Subcutaneous adipose tissue (tissue), 4 donors: Measurements from ENCODE around the gene UBQLN3. TPM values are rescaled to one million over a fixed set of nuclear protein-coding genes. Genes with fewer than 3 reads are reported as not detected.

Experiments used
- total RNA-seq, 4 donors: library from RNA; depleted of rRNA; stranded (reverse); fragments of >200 nt; gene quantifications; one replicate each; pipeline ENCODE4 v1.1.0, GENCODE V29; 2016
- TF ChIP-seq, protein P1 (sequence below): fragments of 450-650 bp; IDR thresholded peaks from one replicate; pipeline ENCODE4 v1.5.1; 2016; ENCODE audit warnings: low read depth, mild to moderate bottlenecking, control low read depth, antibody characterized with exemption, moderate library complexity

Gene UBQLN3
- total RNA-seq, 4 donors from 2014 or later, result 0.17 to 0.57 (median 0.49) TPM; not detected in 1

DNA sequence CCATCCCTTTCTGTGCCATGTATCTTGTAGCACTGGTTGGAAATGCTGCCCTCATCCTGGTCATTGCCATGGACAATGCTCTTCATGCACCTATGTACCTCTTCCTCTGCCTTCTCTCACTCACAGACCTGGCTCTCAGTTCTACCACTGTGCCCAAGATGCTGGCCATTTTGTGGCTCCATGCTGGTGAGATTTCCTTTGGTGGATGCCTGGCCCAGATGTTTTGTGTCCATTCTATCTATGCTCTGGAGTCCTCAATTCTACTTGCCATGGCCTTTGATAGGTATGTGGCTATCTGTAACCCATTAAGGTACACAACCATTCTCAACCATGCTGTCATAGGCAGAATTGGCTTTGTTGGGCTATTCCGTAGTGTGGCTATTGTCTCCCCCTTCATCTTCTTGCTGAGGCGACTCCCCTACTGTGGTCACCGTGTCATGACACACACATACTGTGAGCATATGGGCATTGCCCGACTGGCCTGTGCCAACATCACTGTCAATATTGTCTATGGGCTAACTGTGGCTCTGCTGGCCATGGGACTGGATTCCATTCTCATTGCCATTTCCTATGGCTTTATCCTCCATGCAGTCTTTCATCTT is 20.9 kb downstream of the UBQLN3 start:
- TF ChIP-seq, protein P1, sequence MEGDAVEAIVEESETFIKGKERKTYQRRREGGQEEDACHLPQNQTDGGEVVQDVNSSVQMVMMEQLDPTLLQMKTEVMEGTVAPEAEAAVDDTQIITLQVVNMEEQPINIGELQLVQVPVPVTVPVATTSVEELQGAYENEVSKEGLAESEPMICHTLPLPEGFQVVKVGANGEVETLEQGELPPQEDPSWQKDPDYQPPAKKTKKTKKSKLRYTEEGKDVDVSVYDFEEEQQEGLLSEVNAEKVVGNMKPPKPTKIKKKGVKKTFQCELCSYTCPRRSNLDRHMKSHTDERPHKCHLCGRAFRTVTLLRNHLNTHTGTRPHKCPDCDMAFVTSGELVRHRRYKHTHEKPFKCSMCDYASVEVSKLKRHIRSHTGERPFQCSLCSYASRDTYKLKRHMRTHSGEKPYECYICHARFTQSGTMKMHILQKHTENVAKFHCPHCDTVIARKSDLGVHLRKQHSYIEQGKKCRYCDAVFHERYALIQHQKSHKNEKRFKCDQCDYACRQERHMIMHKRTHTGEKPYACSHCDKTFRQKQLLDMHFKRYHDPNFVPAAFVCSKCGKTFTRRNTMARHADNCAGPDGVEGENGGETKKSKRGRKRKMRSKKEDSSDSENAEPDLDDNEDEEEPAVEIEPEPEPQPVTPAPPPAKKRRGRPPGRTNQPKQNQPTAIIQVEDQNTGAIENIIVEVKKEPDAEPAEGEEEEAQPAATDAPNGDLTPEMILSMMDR, result no peak

DNA sequence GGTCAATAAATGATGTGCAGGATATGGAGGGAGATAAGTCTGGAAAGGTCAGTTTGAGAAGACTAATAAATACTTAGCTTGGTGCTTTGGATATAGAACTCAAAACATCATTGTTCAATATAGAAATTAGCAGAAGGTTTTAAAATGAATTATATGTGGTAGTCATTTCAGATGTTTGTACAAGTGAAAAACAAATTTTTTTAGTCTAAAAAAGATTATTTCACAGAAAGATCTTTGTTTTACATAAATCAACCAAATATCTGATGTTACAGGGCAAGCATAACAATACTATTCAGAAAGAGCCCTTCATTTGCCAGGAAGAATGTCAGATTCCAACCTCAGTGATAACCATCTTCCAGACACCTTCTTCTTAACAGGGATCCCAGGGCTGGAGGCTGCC is 21.4 kb downstream of the UBQLN3 start, which contains the start of gene OR52D1:
OR52D1 (plus strand) TSS at position 301 of the 400 bp plus-strand sequence; CDS start at position 323, 22 bp downstream.
- TF ChIP-seq, protein P1, result no peak

DNA sequence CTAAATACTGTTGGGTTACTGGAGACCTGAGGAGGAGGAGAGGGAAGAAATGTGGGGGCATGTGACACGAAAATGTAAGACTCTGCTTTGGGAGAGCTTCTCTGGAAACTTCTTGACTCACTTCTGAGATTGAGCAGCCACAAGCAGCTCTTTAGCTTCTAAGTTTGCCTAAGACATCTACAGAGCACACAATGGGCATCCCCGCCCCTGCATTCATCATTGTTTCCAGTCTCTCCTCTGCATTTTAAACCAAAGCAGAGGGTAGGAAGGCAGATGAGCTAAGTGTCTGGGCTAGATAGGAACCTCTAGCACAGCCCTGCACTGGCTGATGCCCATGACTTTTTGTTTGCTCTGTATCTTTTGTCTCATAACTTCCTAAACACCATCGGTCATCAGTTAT is 23.3 kb downstream of the UBQLN3 start:
- TF ChIP-seq, protein P1, result no peak

DNA sequence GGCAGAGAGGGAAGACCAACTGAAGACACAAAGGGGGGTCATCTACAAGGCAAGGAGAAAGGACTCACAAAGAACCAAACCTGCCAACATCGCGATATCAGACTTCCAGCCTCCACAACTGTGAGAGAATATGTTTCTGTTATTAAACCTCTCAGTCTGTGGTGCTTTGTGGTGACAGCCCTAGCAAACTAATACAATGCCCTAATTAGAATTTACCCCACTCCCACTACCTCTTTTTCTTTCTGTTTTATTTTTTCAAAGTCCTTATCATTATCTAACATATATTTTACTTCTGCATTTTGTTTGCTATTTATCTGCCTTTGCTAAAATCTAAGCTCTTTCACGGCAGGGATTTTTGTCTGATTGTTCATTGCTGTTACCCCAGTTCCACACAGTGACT is 23.8 kb downstream of the UBQLN3 start:
- TF ChIP-seq, protein P1, result no peak

DNA sequence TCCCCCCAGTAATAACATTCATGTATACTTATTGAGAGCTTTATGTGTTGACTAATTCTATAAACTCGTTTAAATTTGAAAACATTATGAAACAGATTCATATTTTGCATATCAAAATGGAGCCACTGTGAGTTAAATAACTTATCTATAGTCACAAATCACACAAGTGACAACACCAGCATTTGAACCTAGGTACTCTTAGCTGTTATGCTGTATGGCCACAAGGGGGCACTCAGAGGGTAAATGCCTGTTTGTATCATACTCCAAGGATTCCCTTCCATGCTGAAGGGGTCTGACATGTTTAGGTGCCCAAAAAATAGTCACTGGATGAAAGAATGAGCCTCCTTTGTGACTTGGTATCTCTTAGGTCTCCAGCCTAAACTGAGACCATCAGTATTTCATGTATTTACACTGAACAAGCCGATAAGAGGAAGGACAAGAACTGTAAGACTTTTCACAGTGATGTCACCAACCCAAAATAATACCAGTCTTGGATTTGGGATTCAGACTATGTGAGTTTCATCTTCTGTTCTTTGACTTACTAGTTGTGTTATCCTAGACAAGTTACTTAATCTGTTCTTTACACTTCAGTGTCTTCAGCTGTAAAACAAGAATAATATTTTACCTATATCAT is 33.5 kb downstream of the UBQLN3 start:
- TF ChIP-seq, protein P1, result no peak

DNA sequence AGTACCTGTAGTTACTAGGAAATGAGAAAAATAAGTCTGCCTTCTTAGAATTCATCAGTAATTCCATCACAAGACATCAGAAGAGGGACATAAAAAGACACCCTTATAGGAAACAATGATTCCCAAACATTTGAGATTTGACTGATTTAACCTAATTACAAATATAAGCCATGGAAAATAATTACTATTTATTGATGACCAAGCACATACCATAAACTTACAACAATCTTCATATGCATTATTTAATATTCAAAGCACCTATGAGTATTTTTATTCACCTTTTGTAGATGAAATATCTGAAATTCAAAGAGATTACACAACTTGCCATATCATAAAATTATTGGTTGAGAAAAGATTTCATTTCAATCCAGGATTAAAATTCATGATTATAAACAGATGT is 35.8 kb downstream of the UBQLN3 start:
- TF ChIP-seq, protein P1, result no peak

DNA sequence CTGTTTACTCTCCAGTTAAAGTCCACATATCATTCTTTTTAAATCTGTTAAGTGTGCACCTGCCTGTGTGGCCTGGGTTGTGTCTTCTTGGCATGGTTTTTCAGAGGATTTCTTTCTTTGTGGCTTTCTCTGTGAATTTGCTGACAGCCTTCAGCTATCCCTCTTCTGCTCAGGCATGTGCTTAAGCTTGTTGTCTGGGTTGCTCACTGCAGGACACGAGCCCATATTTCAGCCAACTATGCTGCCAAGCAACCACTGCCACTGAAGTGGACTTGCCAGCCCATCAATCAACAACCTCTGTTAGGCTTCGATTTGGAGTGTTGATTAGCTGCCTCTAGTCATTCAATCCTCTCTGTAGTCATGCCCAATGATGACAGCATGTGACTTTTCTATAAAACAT is 42.2 kb downstream of the UBQLN3 start:
- TF ChIP-seq, protein P1, result no peak
